Measurements from ENCODE around the gene PTPRN2. TPM values are rescaled to one million over a fixed set of nuclear protein-coding genes. Genes with fewer than 3 reads are reported as not detected.

PTPRN2 gene
- total RNA-seq, 4 donors from 2014 or later, result 6.6 to 10.7 (median 8.2) TPM

- H3K9me3 ChIP-seq, result peaks cover 0 to 37% (median 0%) of the 10 kb centered on the region in 4 donors
- H3K27me3 ChIP-seq, result no peaks in the 10 kb centered on the region
- H3K27ac ChIP-seq, result no peak overlapping the region
- H3K4me1 ChIP-seq, result no peaks in the 10 kb centered on the region
- H3K36me3 ChIP-seq, result no peaks in the 10 kb centered on the region
- TF ChIP-seq CTCF (IDR thresholded peaks at IDR 0.05) (no peak), EP300 (IDR thresholded peaks at IDR 0.05) (no peak), POLR2A (IDR thresholded peaks at IDR 0.05) (no peak)
- 82 to 84% methylated on average over 13 to 16 of the region's 16 CpGs for WGBS, 2 donors
- H3K4me3 ChIP-seq, result no peak overlapping the region
- DNase-seq (ENCODE audit: low spot score in 2 of 2), result no peak
These were observed 228.5 kb downstream of the PTPRN2 start for GRCh38 chr7:158358926-158359645.

- WGBS, 2 donors, result 86 to 87% methylated on average over 25 to 26 of the region's 26 CpGs
- H3K4me3 ChIP-seq, result no peak overlapping the region
- no peak for DNase-seq (ENCODE audit: low spot score in 2 of 2)
These were observed 229.5 kb downstream of the PTPRN2 start for GRCh38 chr7:158357898-158358821.

GRCh38 chr7:158357106-158357897 is 230.3 kb downstream of the PTPRN2 start:
- Histone ChIP-seq H3K4me1 (no peaks in the 10 kb centered on the region), H3K36me3 (no peaks in the 10 kb centered on the region), H3K9me3 (peaks cover 0 to 36% (median 0%) of the 10 kb centered on the region in 4 donors), H3K27ac (no peak overlapping the region), H3K27me3 (no peaks in the 10 kb centered on the region), H3K4me3 (no peak overlapping the region)
- TF ChIP-seq POLR2A (IDR thresholded peaks at IDR 0.05) (no peak), EP300 (IDR thresholded peaks at IDR 0.05) (no peak), CTCF (IDR thresholded peaks at IDR 0.05) (no peak)
- no peak for DNase-seq (ENCODE audit: low spot score in 2 of 2)
- WGBS, 2 donors, result 86 to 93% methylated on average over 27 to 29 of the region's 30 CpGs

More at GRCh38 chr7:158357898-158358821, 229.5 kb downstream of the PTPRN2 start:
- Histone ChIP-seq H3K9me3 (peaks cover 0 to 43% (median 0%) of the 10 kb centered on the region in 4 donors), H3K27ac (no peak overlapping the region), H3K36me3 (no peaks in the 10 kb centered on the region), H3K4me1 (no peaks in the 10 kb centered on the region), H3K27me3 (no peaks in the 10 kb centered on the region)
- TF ChIP-seq CTCF (IDR thresholded peaks at IDR 0.05) (no peak), EP300 (IDR thresholded peaks at IDR 0.05) (no peak), POLR2A (IDR thresholded peaks at IDR 0.05) (no peak)

GRCh38 chr7:158356454-158356853 is 231.2 kb downstream of the PTPRN2 start:
- TF ChIP-seq CTCF (IDR thresholded peaks at IDR 0.05) (no peak), EP300 (IDR thresholded peaks at IDR 0.05) (no peak), POLR2A (IDR thresholded peaks at IDR 0.05) (no peak)
- no peak for DNase-seq (ENCODE audit: low spot score in 2 of 2)
- Histone ChIP-seq H3K4me3 (no peak overlapping the region), H3K4me1 (no peaks in the 10 kb centered on the region), H3K36me3 (no peaks in the 10 kb centered on the region), H3K27ac (no peak overlapping the region), H3K27me3 (no peaks in the 10 kb centered on the region), H3K9me3 (peaks cover 0 to 36% (median 0%) of the 10 kb centered on the region in 4 donors)
- 63 to 66% methylated on average over 3 of the region's 3 CpGs for WGBS, 2 donors
